Activated B cell treated with CpG ODN at 0.5 μM for 24 hours (primary cell): ENCODE measurements around the gene CNOT6L. TPM values are rescaled to one million over a fixed set of nuclear protein-coding genes. Genes with fewer than 3 reads are reported as not detected.

Experiments used
- ATAC-seq: fragments of 200-7000 bp; cut with Tn5 transposase; one replicate; pipeline ENCODE4 v1.10.0; 2021; ENCODE audit warnings: low read depth, mild to moderate bottlenecking, moderate library complexity
- CTCF ChIA-PET: fragments of 350-600 bp; sonication (Branson Sonifier 250); formaldehyde crosslinking; loops from one replicate; lab custom pipeline; 2021; ENCODE audit warnings: antibody characterized with exemption; lab: Charles Lee
- POLR2A ChIA-PET: fragments of 350-600 bp; sonication (Branson Sonifier 250); formaldehyde crosslinking; loops from one replicate; lab custom pipeline; 2021; ENCODE audit warnings: antibody characterized with exemption; lab: Charles Lee
- DNase-seq: peaks from one replicate; pipeline ENCODE4 v3.0.0; 2022
- H3K27ac Mint-ChIP-seq: one replicate; pipeline ENCODE4 v1.8.0; 2020; ENCODE audit warnings: mixed read lengths
- H3K27me3 Mint-ChIP-seq: one replicate; pipeline ENCODE4 v1.8.0; 2021; ENCODE audit warnings: mixed read lengths
- H3K36me3 Mint-ChIP-seq: one replicate; pipeline ENCODE4 v1.8.0; 2021; ENCODE audit warnings: low read depth, mixed read lengths
- H3K4me1 Mint-ChIP-seq: one replicate; pipeline ENCODE4 v1.8.0; 2021; ENCODE audit warnings: mixed read lengths
- H3K4me3 Mint-ChIP-seq: one replicate; pipeline ENCODE4 v1.8.0; 2020; ENCODE audit warnings: mild to moderate bottlenecking, mixed read lengths
- H3K9me3 Mint-ChIP-seq: one replicate; pipeline ENCODE4 v1.8.0; 2020; ENCODE audit warnings: mixed read lengths
- CTCF ChIP-seq: fragments of 200-600 bp; IDR thresholded peaks from one replicate; pipeline ENCODE4 v1.8.0; 2022; ENCODE audit warnings: antibody characterized with exemption, mild to moderate bottlenecking
- intact Hi-C: fragments of 100-400 bp; cut with micrococcal nuclease; formaldehyde crosslinking; loops from one replicate; pipeline ENCODE4 v1.15.1; 2024
- total RNA-seq: library from RNA; stranded (reverse); gene quantifications from 2 replicates; pipeline ENCODE4 v1.2.3, GENCODE V29; 2022

Gene CNOT6L
- total RNA-seq, 1 donor from 2014 or later: 75.3 TPM

GRCh38 chr4:77843628-77844027 is 24.5 kb upstream of the CNOT6L start:
- no peak for DNase-seq
- no peak for TF ChIP-seq CTCF
- POLR2A ChIA-PET: no interaction called here
- Mint-ChIP-seq H3K9me3 (no peaks in the 10 kb centered on the region), H3K4me3 (no peak overlapping the region), H3K27ac (no peak overlapping the region), H3K27me3 (no peaks in the 10 kb centered on the region), H3K4me1 (no peaks in the 10 kb centered on the region), H3K36me3 (no peaks in the 10 kb centered on the region)
- no peak for ATAC-seq
- intact Hi-C loops: loop anchor here (2.0 kb wide), 1 partner anchor 17 kb away; no protein-coding TSS in a partner anchor
- CTCF ChIA-PET: no interaction called here

GRCh38 chr4:77834403-77834802 is 15.2 kb upstream of the CNOT6L start:
- Mint-ChIP-seq H3K36me3 (no peaks in the 10 kb centered on the region), H3K27me3 (no peaks in the 10 kb centered on the region), H3K4me1 (no peaks in the 10 kb centered on the region), H3K4me3 (no peak overlapping the region), H3K9me3 (no peaks in the 10 kb centered on the region), H3K27ac (no peak overlapping the region)
- ATAC-seq: no peak
- ChIA-PET POLR2A (no interaction called here), CTCF (no interaction called here)
- TF ChIP-seq CTCF: no peak
- intact Hi-C loops: no loop called here
- no peak for DNase-seq

GRCh38 chr4:77833126-77833724 is 14.1 kb upstream of the CNOT6L start:
- Mint-ChIP-seq H3K4me1 (peaks cover 5% of the 10 kb centered on the region), H3K4me3 (no peak overlapping the region), H3K27me3 (no peaks in the 10 kb centered on the region), H3K9me3 (no peaks in the 10 kb centered on the region), H3K27ac (no peak overlapping the region), H3K36me3 (no peaks in the 10 kb centered on the region)
- intact Hi-C loops: no loop called here
- no peak for ATAC-seq
- POLR2A ChIA-PET: interaction anchor here (0.8 kb wide), 1 partner anchor 13 kb away, joined by 3 read pairs; no protein-coding TSS in a partner anchor
- DNase-seq: no peak
- no peak for TF ChIP-seq CTCF
- CTCF ChIA-PET: no interaction called here

GRCh38 chr4:77827343-77827742 is 8.2 kb upstream of the CNOT6L start:
- Mint-ChIP-seq H3K4me3 (peak overlapping the region; percentile 46), H3K4me1 (peaks cover 41% of the 10 kb centered on the region), H3K27ac (peak overlapping the region; percentile 57), H3K9me3 (no peaks in the 10 kb centered on the region), H3K27me3 (no peaks in the 10 kb centered on the region), H3K36me3 (no peaks in the 10 kb centered on the region)
- DNase-seq: no peak
- CTCF ChIA-PET: interaction anchor here (1.9 kb wide), 1 partner anchor 35 kb away, joined by 6 read pairs; the partner anchor contains the start of gene MRPL1
- intact Hi-C loops: loop anchor here (2.0 kb wide), 1 partner anchor 15 kb away; no protein-coding TSS in a partner anchor
- no peak for TF ChIP-seq CTCF
- POLR2A ChIA-PET: interaction anchor here (0.9 to 4.6 kb wide), 5 partner anchors 9 to 36 kb away, joined by 3 to 40 read pairs (median 6); partner anchors contain the start of gene MRPL1
- peak; percentile 49 for ATAC-seq

- H3K27ac Mint-ChIP-seq: peak overlapping the region; percentile 57
- H3K36me3 Mint-ChIP-seq: no peaks in the 10 kb centered on the region
- intact Hi-C loops: loop anchor here (2.0 kb wide), 1 partner anchor 17 kb away; no protein-coding TSS in a partner anchor
- H3K9me3 Mint-ChIP-seq: no peaks in the 10 kb centered on the region
- no peak overlapping the region for H3K4me3 Mint-ChIP-seq
- ChIA-PET POLR2A (interaction anchor here (0.9 to 4.6 kb wide), 4 partner anchors 9 to 37 kb away, joined by 3 to 40 read pairs (median 4); partner anchors contain the start of gene MRPL1), CTCF (interaction anchor here (1.9 kb wide), 1 partner anchor 36 kb away, joined by 6 read pairs; the partner anchor contains the start of gene MRPL1)
- no peaks in the 10 kb centered on the region for H3K27me3 Mint-ChIP-seq
- H3K4me1 Mint-ChIP-seq: peaks cover 51% of the 10 kb centered on the region
- DNase-seq: no peak
- no peak for TF ChIP-seq CTCF
- ATAC-seq: peak; percentile 75
Measured at GRCh38 chr4:77826275-77826674, 7.1 kb upstream of the CNOT6L start.
